Measurements from ENCODE around the gene CCDC134. TPM values are rescaled to one million over a fixed set of nuclear protein-coding genes. Genes with fewer than 3 reads are reported as not detected.

Gene CCDC134
- total and polyA plus RNA-seq, 9 of the 15 experiments (the other 6 are each of a cell fraction or from before 2014, with no cell fraction given) = 0.56 to 11.9 (median 5.3) TPM

DNA sequence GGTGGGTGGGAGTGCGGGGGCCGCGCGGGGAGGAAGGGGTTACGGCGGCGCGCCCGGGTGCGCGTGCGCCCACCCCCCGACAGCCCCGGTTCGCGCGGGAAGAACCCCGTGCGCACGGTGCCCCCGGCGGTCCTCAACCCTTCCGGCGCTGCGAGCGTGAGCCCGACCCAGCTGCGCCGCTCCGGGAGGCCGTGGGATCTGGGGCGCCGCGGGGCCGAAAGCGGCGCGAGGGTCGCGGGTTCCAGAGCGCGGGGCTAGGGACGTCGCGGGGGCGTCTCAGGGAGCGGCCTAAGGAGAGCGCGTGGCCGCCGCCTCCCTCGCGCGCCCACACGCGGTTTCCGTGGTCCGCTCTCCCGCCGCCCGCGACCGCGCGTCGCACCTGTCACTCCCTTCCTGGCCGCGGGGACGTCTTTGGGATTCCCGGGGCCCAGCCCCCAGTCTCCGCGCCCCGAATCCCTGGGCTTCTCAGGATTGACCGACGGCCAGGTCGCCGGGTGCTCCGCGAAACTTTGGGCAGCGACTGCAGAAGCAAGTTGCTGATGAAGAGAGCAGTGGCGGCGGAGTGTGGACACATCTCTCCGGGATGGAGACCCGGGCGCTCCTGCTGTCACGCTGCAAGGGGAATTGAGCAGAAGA is 33.0 kb downstream of the CCDC134 start (continued):
- TF ChIP-seq MGA (IDR thresholded peaks at IDR 0.05) (peak; percentile 77), ZNF232 (CRISPR knock-in tag; IDR thresholded peaks at IDR 0.05) (no peak), NRF1 (conservative IDR thresholded peaks at IDR 0.05 in 1 of 2, IDR thresholded peaks at IDR 0.05 in 1 of 2) (no peak), PHB (CRISPR knock-in tag; IDR thresholded peaks at IDR 0.05) (no peak), SNIP1 (IDR thresholded peaks at IDR 0.05; ENCODE audit: low read depth) (no peak), ZC3H4 (CRISPR knock-in tag; IDR thresholded peaks at IDR 0.05; ENCODE audit: borderline replicate concordance) (0 out of 2 replicates have a peak, but pooled peaks have one; percentile 23), FOXJ2 (tag; IDR thresholded peaks at IDR 0.05) (no peak), EGR1 (conservative IDR thresholded peaks at IDR 0.05) (0 out of 2 replicates have a peak, but pooled peaks have one; percentile 8)
- TF ChIP-seq, protein P1, sequence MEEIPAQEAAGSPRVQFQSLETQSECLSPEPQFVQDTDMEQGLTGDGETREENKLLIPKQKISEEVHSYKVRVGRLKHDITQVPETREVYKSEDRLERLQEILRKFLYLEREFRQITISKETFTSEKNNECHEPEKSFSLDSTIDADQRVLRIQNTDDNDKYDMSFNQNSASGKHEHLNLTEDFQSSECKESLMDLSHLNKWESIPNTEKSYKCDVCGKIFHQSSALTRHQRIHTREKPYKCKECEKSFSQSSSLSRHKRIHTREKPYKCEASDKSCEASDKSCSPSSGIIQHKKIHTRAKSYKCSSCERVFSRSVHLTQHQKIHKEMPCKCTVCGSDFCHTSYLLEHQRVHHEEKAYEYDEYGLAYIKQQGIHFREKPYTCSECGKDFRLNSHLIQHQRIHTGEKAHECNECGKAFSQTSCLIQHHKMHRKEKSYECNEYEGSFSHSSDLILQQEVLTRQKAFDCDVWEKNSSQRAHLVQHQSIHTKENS (CRISPR knock-in tag; IDR thresholded peaks at IDR 0.05) = no peak
- TF ChIP-seq, protein P2, sequence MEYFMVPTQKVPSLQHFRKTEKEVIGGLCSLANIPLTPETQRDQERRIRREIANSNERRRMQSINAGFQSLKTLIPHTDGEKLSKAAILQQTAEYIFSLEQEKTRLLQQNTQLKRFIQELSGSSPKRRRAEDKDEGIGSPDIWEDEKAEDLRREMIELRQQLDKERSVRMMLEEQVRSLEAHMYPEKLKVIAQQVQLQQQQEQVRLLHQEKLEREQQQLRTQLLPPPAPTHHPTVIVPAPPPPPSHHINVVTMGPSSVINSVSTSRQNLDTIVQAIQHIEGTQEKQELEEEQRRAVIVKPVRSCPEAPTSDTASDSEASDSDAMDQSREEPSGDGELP (CRISPR knock-in tag; IDR thresholded peaks at IDR 0.05; ENCODE audit: borderline replicate concordance) = no peak
- TF ChIP-seq, protein P3, sequence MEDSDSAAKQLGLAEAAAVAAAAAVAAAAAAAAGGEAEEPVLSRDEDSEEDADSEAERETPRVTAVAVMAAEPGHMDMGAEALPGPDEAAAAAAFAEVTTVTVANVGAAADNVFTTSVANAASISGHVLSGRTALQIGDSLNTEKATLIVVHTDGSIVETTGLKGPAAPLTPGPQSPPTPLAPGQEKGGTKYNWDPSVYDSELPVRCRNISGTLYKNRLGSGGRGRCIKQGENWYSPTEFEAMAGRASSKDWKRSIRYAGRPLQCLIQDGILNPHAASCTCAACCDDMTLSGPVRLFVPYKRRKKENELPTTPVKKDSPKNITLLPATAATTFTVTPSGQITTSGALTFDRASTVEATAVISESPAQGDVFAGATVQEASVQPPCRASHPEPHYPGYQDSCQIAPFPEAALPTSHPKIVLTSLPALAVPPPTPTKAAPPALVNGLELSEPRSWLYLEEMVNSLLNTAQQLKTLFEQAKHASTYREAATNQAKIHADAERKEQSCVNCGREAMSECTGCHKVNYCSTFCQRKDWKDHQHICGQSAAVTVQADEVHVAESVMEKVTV (CRISPR knock-in tag; IDR thresholded peaks at IDR 0.05) = no peak

Measured in K562 (cell line).